Measurements from ENCODE around the gene ARL15.

Gene ARL15

GRCh38 chr5:54146390-54146789 lies 164.0 kb downstream of the ARL15 start:
- DNase-seq = no peak

- no peak for DNase-seq
Measured at GRCh38 chr5:54140247-54140840, 170.0 kb downstream of the ARL15 start.

GRCh38 chr5:54136516-54137440 lies 173.6 kb downstream of the ARL15 start:
- DNase-seq = no peak

GRCh38 chr5:54135042-54135441 lies 175.3 kb downstream of the ARL15 start:
- DNase-seq = no peak

GRCh38 chr5:54133917-54134316 lies 176.5 kb downstream of the ARL15 start:
- no peak for DNase-seq

GRCh38 chr5:54120473-54120872 lies 189.9 kb downstream of the ARL15 start:
- no peak for DNase-seq

GRCh38 chr5:54117957-54118356 lies 192.4 kb downstream of the ARL15 start:
- DNase-seq = no peak

GRCh38 chr5:54115735-54116403 lies 194.5 kb downstream of the ARL15 start:
- no peak for DNase-seq

- DNase-seq = no peak
Measured at GRCh38 chr5:54113060-54113459, 197.3 kb downstream of the ARL15 start.

GRCh38 chr5:54109626-54110330 lies 200.6 kb downstream of the ARL15 start:
- DNase-seq = no peak

GRCh38 chr5:54108136-54108535 lies 202.2 kb downstream of the ARL15 start:
- no peak for DNase-seq

GRCh38 chr5:54103871-54104270 lies 206.5 kb downstream of the ARL15 start:
- no peak for DNase-seq

- DNase-seq = no peak
Measured at GRCh38 chr5:54098267-54098666, 212.1 kb downstream of the ARL15 start.

GRCh38 chr5:54095969-54096368 lies 214.4 kb downstream of the ARL15 start:
- DNase-seq = no peak

- DNase-seq = no peak
Measured at GRCh38 chr5:54094706-54095105, 215.7 kb downstream of the ARL15 start.

GRCh38 chr5:54093861-54094260 lies 216.5 kb downstream of the ARL15 start:
- no peak for DNase-seq

GRCh38 chr5:54093081-54093492 lies 217.3 kb downstream of the ARL15 start:
- no peak for DNase-seq

- no peak for DNase-seq
Measured at GRCh38 chr5:54091307-54092130, 218.9 kb downstream of the ARL15 start.

GRCh38 chr5:54090495-54091120 lies 219.8 kb downstream of the ARL15 start:
- no peak for DNase-seq

- no peak for DNase-seq
Measured at GRCh38 chr5:54088081-54088480, 222.3 kb downstream of the ARL15 start.

- DNase-seq = no peak
Measured at GRCh38 chr5:54087436-54087835, 222.9 kb downstream of the ARL15 start.

GRCh38 chr5:54086191-54086590 lies 224.2 kb downstream of the ARL15 start:
- no peak for DNase-seq
